Liver (tissue), 9 donors: ENCODE results near the gene S100Z. TPM values are rescaled to one million over a fixed set of nuclear protein-coding genes. Genes with fewer than 3 reads are reported as not detected.

ENCODE experiments used
- DNase-seq: peaks from one replicate; pipeline ENCODE4 v3.0.0-alpha.2; 2017; ENCODE audit warnings: low spot score
- H3K27ac ChIP-seq, 2 donors: one replicate each; pipeline ENCODE4 v1.7.0; 2013; ENCODE audit warnings: inconsistent platforms in 2 of 2, low read length in 2 of 2, control low read depth in 1 of 2, low read depth in 1 of 2, mild to moderate bottlenecking in 1 of 2
- H3K27me3 ChIP-seq, 4 donors: one replicate each; pipeline versions ENCODE4 v1.6.1 to v1.7.0; 2013; ENCODE audit warnings: low read length in 3 of 4, inconsistent platforms in 1 of 4, mild to moderate bottlenecking in 1 of 4, moderate library complexity in 1 of 4; ENCODE audit not compliant: control insufficient read depth in 4 of 4, insufficient read depth in 4 of 4
- H3K36me3 ChIP-seq, 4 donors: one replicate each; pipeline versions ENCODE4 v1.6.1 to v1.7.0; 2013; ENCODE audit warnings: low read length in 3 of 4, mild to moderate bottlenecking in 3 of 4, low read depth in 1 of 4, moderate library complexity in 1 of 4; ENCODE audit not compliant: control insufficient read depth in 4 of 4, insufficient read depth in 3 of 4
- H3K4me1 ChIP-seq, 4 donors: one replicate each; pipeline versions ENCODE4 v1.6.1 to v1.7.0; 2013; ENCODE audit warnings: low read length in 3 of 4, mild to moderate bottlenecking in 3 of 4, moderate library complexity in 1 of 4; ENCODE audit not compliant: control insufficient read depth in 4 of 4, insufficient read depth in 4 of 4
- H3K4me3 ChIP-seq, 3 donors: one replicate each; pipeline versions ENCODE4 v1.6.1 to v1.7.0; 2013; ENCODE audit warnings: low read length in 3 of 3, control low read depth in 1 of 3, low read depth in 1 of 3, mild to moderate bottlenecking in 1 of 3
- H3K9ac ChIP-seq, 2 donors: one replicate each; pipeline ENCODE4 v1.7.0; 2013; ENCODE audit warnings: low read length in 2 of 2, mild to moderate bottlenecking in 2 of 2, moderate library complexity in 2 of 2, control low read depth in 1 of 2, low read depth in 1 of 2
- H3K9me3 ChIP-seq, 4 donors: one replicate each; pipeline versions ENCODE4 v1.6.1 to v1.7.0; 2013; ENCODE audit warnings: low read length in 3 of 4; ENCODE audit not compliant: control insufficient read depth in 4 of 4
- CTCF ChIP-seq: fragments of 150-350 bp; IDR thresholded peaks from 2 replicates; pipeline ENCODE4 v1.5.1; 2017; ENCODE audit warnings: improper control_type of control experiment, low read depth, low read length; ENCODE audit not compliant: missing input control
- EGR1 ChIP-seq, 2 donors: IDR thresholded peaks; 2 replicates each; pipeline ENCODE4 v1.6.1; 2016 to 2018; ENCODE audit warnings: antibody characterized with exemption in 2 of 2, low read depth in 2 of 2
- FOXA1 ChIP-seq: IDR thresholded peaks from 2 replicates; pipeline ENCODE4 v1.6.1; 2016; ENCODE audit warnings: antibody characterized with exemption
- FOXA2 ChIP-seq: IDR thresholded peaks from 2 replicates; pipeline ENCODE4 v1.6.1; 2016; ENCODE audit warnings: antibody characterized with exemption
- GABPA ChIP-seq, 2 donors: IDR thresholded peaks in 1 of 2; conservative IDR thresholded peaks in 1 of 2; 2 replicates each; pipeline ENCODE4 v1.6.1; 2016; ENCODE audit warnings: antibody characterized with exemption in 2 of 2, mild to moderate bottlenecking in 1 of 2, moderate library complexity in 1 of 2
- HNF4A ChIP-seq, 2 donors: conservative IDR thresholded peaks; 2 replicates each; pipeline ENCODE4 v1.6.1; 2016; ENCODE audit warnings: antibody characterized with exemption in 2 of 2, mild to moderate bottlenecking in 2 of 2
- HNF4G ChIP-seq: IDR thresholded peaks from 2 replicates; pipeline ENCODE4 v1.6.1; 2016; ENCODE audit warnings: antibody characterized with exemption
- JUND ChIP-seq, 2 donors: IDR thresholded peaks; 2 replicates each; pipeline ENCODE4 v1.6.1; 2016; ENCODE audit warnings: antibody characterized with exemption in 2 of 2
- MAX ChIP-seq: IDR thresholded peaks from 2 replicates; pipeline ENCODE4 v1.6.1; 2016; ENCODE audit warnings: antibody characterized with exemption
- RAD21 ChIP-seq, 2 donors: IDR thresholded peaks; 2 replicates each; pipeline ENCODE4 v1.6.1; 2016; ENCODE audit warnings: antibody characterized with exemption in 2 of 2, mild to moderate bottlenecking in 2 of 2
- SP1 ChIP-seq: IDR thresholded peaks from 2 replicates; pipeline ENCODE4 v1.6.1; 2018; ENCODE audit warnings: antibody characterized with exemption, mild to moderate bottlenecking
- TAF1 ChIP-seq: conservative IDR thresholded peaks from 2 replicates; pipeline ENCODE4 v1.6.1; 2016; ENCODE audit warnings: antibody characterized with exemption, mild to moderate bottlenecking
- YY1 ChIP-seq: IDR thresholded peaks from 2 replicates; pipeline ENCODE4 v1.6.1; 2016; ENCODE audit warnings: antibody characterized with exemption, mild to moderate bottlenecking
- ZBTB33 ChIP-seq: IDR thresholded peaks from 2 replicates; pipeline ENCODE4 v1.6.1; 2016; ENCODE audit warnings: antibody characterized with exemption
- WGBS: extraction: QIAGEN DNeasy Blood & Tissue Kit; methylation state at CpG from one replicate; pipeline ENCODE4 v1.1.7; 2013; 5-methylcytosine and 5-hydroxymethylcytosine counted together
- polyA plus RNA-seq, 2 donors: library from polyadenylated mRNA; stranded (reverse) in 1 of 2; unstranded in 1 of 2; fragments of 200-250 nt in 1 of 2; fragments of >200 nt in 1 of 2; fragmentation: Nextera tagmentation in 1 of 2; extraction: Ambion mirVana in 1 of 2; gene quantifications; one replicate each; pipeline versions ENCODE4 v1.2.1 to v1.2.3, GENCODE V29; 2013 to 2015
- total RNA-seq, 2 donors: library from RNA; depleted of rRNA; stranded (reverse); fragments of >200 nt; gene quantifications; one replicate each; pipeline ENCODE4 v1.2.3, GENCODE V29; 2014
- TF ChIP-seq, protein P1 (sequence below): IDR thresholded peaks from 2 replicates; pipeline ENCODE4 v1.6.1; 2016; ENCODE audit warnings: antibody characterized with exemption
- donor health status: healthy.
- donor health status: healthy.
- donor health status: healthy.
- donor health status: healthy.
- donor health status: healthy.

Gene S100Z
- total and polyA plus RNA-seq, 4 donors, result 0.05 to 0.33 (median 0.33) TPM; not detected in 1

GRCh38 chr5:76938177-76938576, 88.4 kb downstream of the S100Z start:
- Histone ChIP-seq H3K4me1 (no peaks in the 10 kb centered on the region), H3K27ac (no peak overlapping the region), H3K36me3 (no peaks in the 10 kb centered on the region), H3K9ac (no peak overlapping the region), H3K9me3 (peaks cover 0 to 3% (median 0%) of the 10 kb centered on the region in 4 donors), H3K4me3 (no peak overlapping the region), H3K27me3 (no peaks in the 10 kb centered on the region)
- TF ChIP-seq MAX, result no peak
- no peak for TF ChIP-seq RAD21 (IDR thresholded peaks at IDR 0.05)
- TF ChIP-seq GABPA (IDR thresholded peaks at IDR 0.05 in 1 of 2, conservative IDR thresholded peaks at IDR 0.05 in 1 of 2), result no peak
- TF ChIP-seq JUND (IDR thresholded peaks at IDR 0.05), result no peak
- no peak for TF ChIP-seq EGR1 (IDR thresholded peaks at IDR 0.05; ENCODE audit: low read depth in 2 of 2)
- TF ChIP-seq FOXA1, result no peak
- TF ChIP-seq HNF4A (conservative IDR thresholded peaks at IDR 0.05), result no peak
- TF ChIP-seq CTCF, result no peak
- TF ChIP-seq ZBTB33, result no peak
- no peak for TF ChIP-seq TAF1
- no peak for TF ChIP-seq SP1
- no peak for TF ChIP-seq YY1
- TF ChIP-seq FOXA2, result no peak
- no peak for DNase-seq

- H3K4me3 ChIP-seq, result no peak overlapping the region
- H3K9me3 ChIP-seq, result no peaks in the 10 kb centered on the region
- H3K27ac ChIP-seq, result no peak overlapping the region
- H3K9ac ChIP-seq, result no peak overlapping the region
- DNase-seq, result no peak
- TF ChIP-seq MAX (no peak), FOXA1 (no peak)
- H3K4me1 ChIP-seq, result no peaks in the 10 kb centered on the region
- H3K36me3 ChIP-seq, result no peaks in the 10 kb centered on the region
- 83% methylated on average over 4 of the region's 4 CpGs for WGBS
- no peaks in the 10 kb centered on the region for H3K27me3 ChIP-seq
Observed at GRCh38 chr5:76941000-76941399, 91.2 kb downstream of the S100Z start.

- no peaks in the 10 kb centered on the region for H3K9me3 ChIP-seq
- H3K4me1 ChIP-seq, result no peaks in the 10 kb centered on the region
- DNase-seq, result no peak
- 98% methylated on average over 3 of the region's 3 CpGs for WGBS
- H3K4me3 ChIP-seq, result no peak overlapping the region
- TF ChIP-seq MAX, result no peak
- TF ChIP-seq FOXA2, result no peak
- TF ChIP-seq, protein P1, sequence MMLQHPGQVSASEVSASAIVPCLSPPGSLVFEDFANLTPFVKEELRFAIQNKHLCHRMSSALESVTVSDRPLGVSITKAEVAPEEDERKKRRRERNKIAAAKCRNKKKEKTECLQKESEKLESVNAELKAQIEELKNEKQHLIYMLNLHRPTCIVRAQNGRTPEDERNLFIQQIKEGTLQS, result no peak
- TF ChIP-seq EGR1 (IDR thresholded peaks at IDR 0.05; ENCODE audit: low read depth in 2 of 2), result no peak
- no peak for TF ChIP-seq RAD21 (IDR thresholded peaks at IDR 0.05)
- no peak for TF ChIP-seq YY1
- TF ChIP-seq CTCF, result no peak
- TF ChIP-seq GABPA (IDR thresholded peaks at IDR 0.05 in 1 of 2, conservative IDR thresholded peaks at IDR 0.05 in 1 of 2), result no peak
- no peak for TF ChIP-seq HNF4A (conservative IDR thresholded peaks at IDR 0.05)
- TF ChIP-seq HNF4G, result no peak
- no peak for TF ChIP-seq SP1
- TF ChIP-seq TAF1, result no peak
- no peak overlapping the region for H3K27ac ChIP-seq
- no peak overlapping the region for H3K9ac ChIP-seq
- H3K27me3 ChIP-seq, result no peaks in the 10 kb centered on the region
- no peaks in the 10 kb centered on the region for H3K36me3 ChIP-seq
Observed at GRCh38 chr5:76941442-76941841, 91.6 kb downstream of the S100Z start.
